Calu3 (cell line): ENCODE data around the gene ESR2. TPM values are rescaled to one million over a fixed set of nuclear protein-coding genes. Genes with fewer than 3 reads are reported as not detected.

Experiments
- BruUV-seq: library from RNA; stranded (reverse); fragments of 400-500 nt; replicated peaks from 2 replicates; lab custom pipeline; 2021; lab: Mats Ljungman, UMichigan
- CTCF ChIA-PET: fragments of 300-600 bp; sonication (Branson Sonifier 250); formaldehyde crosslinking; loops from one replicate; lab custom pipeline; 2022; ENCODE audit warnings: antibody characterized with exemption; lab: Charles Lee
- DNase-seq: peaks from one replicate; pipeline ENCODE4 v3.0.0; 2022
- H3K27ac Mint-ChIP-seq: one replicate; pipeline ENCODE4 v1.8.0; 2022; ENCODE audit warnings: mixed read lengths; ENCODE audit not compliant: unreplicated experiment
- H3K27me3 Mint-ChIP-seq: one replicate; pipeline ENCODE4 v1.8.0; 2022; ENCODE audit warnings: mixed read lengths; ENCODE audit not compliant: unreplicated experiment
- H3K36me3 Mint-ChIP-seq: one replicate; pipeline ENCODE4 v1.8.0; 2022; ENCODE audit warnings: mild to moderate bottlenecking, moderate library complexity, mixed read lengths; ENCODE audit not compliant: insufficient read depth, unreplicated experiment
- H3K4me1 Mint-ChIP-seq: one replicate; pipeline ENCODE4 v1.8.0; 2022; ENCODE audit warnings: mild to moderate bottlenecking, low read depth, mixed read lengths; ENCODE audit not compliant: unreplicated experiment
- H3K4me3 Mint-ChIP-seq: one replicate; pipeline ENCODE4 v1.8.0; 2022; ENCODE audit warnings: mild to moderate bottlenecking, low read depth, moderate library complexity, mixed read lengths; ENCODE audit not compliant: unreplicated experiment
- H3K9me3 Mint-ChIP-seq: one replicate; pipeline ENCODE4 v1.8.0; 2022; ENCODE audit warnings: low read depth, mixed read lengths; ENCODE audit not compliant: unreplicated experiment
- intact Hi-C: fragments of 100-400 bp; cut with micrococcal nuclease; formaldehyde crosslinking; loops from one replicate; pipeline ENCODE4 v1.10.0; 2022; ENCODE audit not compliant: unreplicated experiment
- total RNA-seq: library from RNA; stranded (reverse); gene quantifications from 2 replicates; pipeline ENCODE4 v1.2.3, GENCODE V29; 2022
- TF ChIP-seq, protein P1 (sequence below): fragments of 200-600 bp; IDR thresholded peaks from one replicate; pipeline ENCODE4 v1.8.0; 2022; ENCODE audit warnings: antibody characterized with exemption; ENCODE audit not compliant: unreplicated experiment

ESR2 gene
- total RNA-seq, 1 experiment from 2014 or later = not detected

DNA sequence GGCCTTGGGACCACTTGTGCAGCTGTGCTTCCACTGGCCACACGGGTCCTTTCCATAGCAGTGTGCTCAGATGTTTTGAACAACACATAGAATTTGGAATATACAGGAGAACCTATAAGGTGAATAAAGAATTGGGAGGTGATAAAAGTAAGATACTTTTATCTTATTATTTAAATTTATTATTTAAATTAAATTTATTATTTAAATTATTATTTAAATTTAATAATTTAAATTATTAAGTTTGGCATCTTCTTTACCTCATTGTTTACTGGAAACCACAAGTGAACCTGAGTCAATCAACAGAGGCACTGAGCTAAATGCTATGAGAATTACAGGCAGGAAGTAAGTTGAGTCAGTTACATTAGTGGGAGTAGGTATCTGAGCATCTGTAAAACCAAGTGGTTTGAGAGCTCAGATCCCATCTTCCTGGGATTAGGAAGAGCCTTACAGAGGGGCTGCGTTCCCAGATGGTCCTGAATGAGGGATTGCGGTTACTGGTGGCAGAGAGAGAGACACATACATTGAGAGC is 103.1 kb downstream of the ESR2 start:
- Mint-ChIP-seq H3K27ac (no peak overlapping the region), H3K4me1 (peaks cover 10% of the 10 kb centered on the region), H3K4me3 (no peak overlapping the region), H3K27me3 (no peaks in the 10 kb centered on the region), H3K9me3 (no peaks in the 10 kb centered on the region), H3K36me3 (peaks cover 31% of the 10 kb centered on the region)
- CTCF ChIA-PET = interaction anchor here (0.5 to 1.2 kb wide), 2 partner anchors 10 to 836 kb away, joined by 3 to 4 read pairs; no protein-coding TSS in a partner anchor
- TF ChIP-seq, protein P1, sequence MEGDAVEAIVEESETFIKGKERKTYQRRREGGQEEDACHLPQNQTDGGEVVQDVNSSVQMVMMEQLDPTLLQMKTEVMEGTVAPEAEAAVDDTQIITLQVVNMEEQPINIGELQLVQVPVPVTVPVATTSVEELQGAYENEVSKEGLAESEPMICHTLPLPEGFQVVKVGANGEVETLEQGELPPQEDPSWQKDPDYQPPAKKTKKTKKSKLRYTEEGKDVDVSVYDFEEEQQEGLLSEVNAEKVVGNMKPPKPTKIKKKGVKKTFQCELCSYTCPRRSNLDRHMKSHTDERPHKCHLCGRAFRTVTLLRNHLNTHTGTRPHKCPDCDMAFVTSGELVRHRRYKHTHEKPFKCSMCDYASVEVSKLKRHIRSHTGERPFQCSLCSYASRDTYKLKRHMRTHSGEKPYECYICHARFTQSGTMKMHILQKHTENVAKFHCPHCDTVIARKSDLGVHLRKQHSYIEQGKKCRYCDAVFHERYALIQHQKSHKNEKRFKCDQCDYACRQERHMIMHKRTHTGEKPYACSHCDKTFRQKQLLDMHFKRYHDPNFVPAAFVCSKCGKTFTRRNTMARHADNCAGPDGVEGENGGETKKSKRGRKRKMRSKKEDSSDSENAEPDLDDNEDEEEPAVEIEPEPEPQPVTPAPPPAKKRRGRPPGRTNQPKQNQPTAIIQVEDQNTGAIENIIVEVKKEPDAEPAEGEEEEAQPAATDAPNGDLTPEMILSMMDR = no peak
- DNase-seq = no peak
- no TSS peak for BruUV-seq
- intact Hi-C loops = no loop called here

DNA sequence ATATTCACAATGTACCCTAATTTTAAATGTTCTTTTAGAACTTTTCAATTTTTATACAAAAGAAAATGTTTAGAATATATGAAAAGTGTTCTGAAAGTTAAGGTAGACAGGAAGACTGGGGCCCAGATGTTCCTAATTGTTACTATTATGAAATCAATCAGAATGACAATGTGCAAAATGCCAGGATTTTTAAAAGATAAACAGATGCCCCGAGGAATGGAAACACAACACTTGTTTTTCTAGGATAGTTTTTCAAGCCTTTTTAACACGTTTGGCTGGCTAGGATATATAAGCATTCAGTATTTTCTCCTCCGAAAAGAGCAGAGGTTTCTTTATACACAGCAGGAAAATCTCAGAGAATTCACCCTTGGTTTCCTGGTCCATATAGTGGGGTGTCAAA is 106.8 kb downstream of the ESR2 start:
- no peak overlapping the region for H3K27ac Mint-ChIP-seq
- BruUV-seq = no TSS peak
- no peak overlapping the region for H3K4me3 Mint-ChIP-seq

DNA sequence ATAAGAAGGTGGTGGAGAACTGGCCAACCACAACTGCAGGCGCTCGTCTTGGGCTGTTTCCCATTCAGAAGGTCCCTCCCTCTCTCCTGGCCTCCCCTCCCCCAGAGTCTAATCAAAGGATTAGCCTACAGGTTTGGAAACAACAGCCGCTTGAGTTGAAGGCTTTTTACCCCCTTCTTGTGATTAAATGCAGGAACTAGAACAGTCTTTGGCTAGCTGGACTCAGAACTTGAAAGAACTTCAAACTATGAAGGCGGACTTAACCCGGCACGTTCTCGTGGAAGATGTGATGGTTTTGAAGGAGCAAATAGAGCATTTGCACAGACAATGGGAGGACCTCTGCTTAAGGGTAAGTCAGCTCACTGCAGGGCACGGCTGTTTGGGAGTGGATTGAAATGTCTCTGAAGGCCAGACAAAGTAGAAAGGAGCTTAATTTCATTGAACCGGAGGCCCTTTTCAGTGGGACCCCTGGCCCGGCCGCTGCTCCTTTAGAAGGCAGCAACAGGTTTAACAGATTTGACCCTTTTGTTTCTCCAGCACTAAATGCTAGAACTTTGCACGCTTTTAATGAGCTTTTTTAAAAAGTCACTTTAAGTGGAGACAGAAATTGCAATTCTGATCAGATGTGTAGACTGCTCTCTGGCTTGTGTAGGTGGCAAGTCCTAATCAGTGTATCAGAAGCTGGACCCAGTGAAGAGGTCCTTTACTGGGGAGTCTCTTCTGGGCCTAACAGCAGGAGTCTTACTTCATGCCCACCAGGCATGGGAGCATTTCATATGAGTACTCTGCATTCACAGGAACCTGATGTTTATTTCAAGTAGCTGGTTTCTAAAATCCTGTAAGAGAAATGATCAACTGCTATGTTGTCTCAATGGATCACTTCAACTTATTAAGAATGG is 107.7 kb downstream of the ESR2 start:
- Mint-ChIP-seq H3K4me1 (peaks cover 6% of the 10 kb centered on the region), H3K27me3 (no peaks in the 10 kb centered on the region), H3K9me3 (no peaks in the 10 kb centered on the region), H3K4me3 (no peak overlapping the region), H3K27ac (no peak overlapping the region), H3K36me3 (peaks cover 31% of the 10 kb centered on the region)
- TF ChIP-seq, protein P1 = no peak
- no peak for DNase-seq
- intact Hi-C loops = no loop called here
- no TSS peak for BruUV-seq
- CTCF ChIA-PET = interaction anchor here (0.5 kb wide), 1 partner anchor 215 kb away, joined by 3 read pairs; no protein-coding TSS in a partner anchor

More for the DNA sequence above, 106.8 kb downstream of the ESR2 start:
- H3K9me3 Mint-ChIP-seq = no peaks in the 10 kb centered on the region
- intact Hi-C loops = no loop called here
- CTCF ChIA-PET = no interaction called here
- DNase-seq = no peak
- H3K27me3 Mint-ChIP-seq = no peaks in the 10 kb centered on the region
- peaks cover 10% of the 10 kb centered on the region for H3K4me1 Mint-ChIP-seq
- TF ChIP-seq, protein P1 = no peak
- H3K36me3 Mint-ChIP-seq = peaks cover 31% of the 10 kb centered on the region

DNA sequence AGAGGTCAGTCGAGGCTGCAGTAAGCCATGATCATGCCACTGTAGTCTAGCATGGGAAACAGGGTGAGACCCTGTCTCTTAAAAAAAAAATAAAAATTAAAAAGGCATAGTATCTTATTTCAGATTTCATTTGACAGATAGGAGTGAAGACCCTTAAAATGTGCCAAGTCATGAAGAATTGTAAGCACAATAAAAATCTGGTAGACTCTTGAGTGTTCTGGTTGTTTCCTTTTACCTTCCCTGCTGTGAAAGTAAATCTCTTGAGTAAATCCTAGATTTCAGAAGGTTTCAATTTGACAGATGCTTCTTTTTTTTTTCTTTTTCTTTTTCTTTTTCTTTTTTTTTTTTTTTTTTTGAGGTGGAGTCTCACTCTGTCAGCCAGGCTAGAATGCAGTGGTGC is 109.0 kb downstream of the ESR2 start:
- no peaks in the 10 kb centered on the region for H3K27me3 Mint-ChIP-seq
- CTCF ChIA-PET = no interaction called here
- H3K4me3 Mint-ChIP-seq = no peak overlapping the region
- no peaks in the 10 kb centered on the region for H3K4me1 Mint-ChIP-seq
- DNase-seq = no peak
- TF ChIP-seq, protein P1 = no peak
- intact Hi-C loops = no loop called here
- BruUV-seq = no TSS peak
- no peaks in the 10 kb centered on the region for H3K9me3 Mint-ChIP-seq
- H3K36me3 Mint-ChIP-seq = peaks cover 18% of the 10 kb centered on the region
- no peak overlapping the region for H3K27ac Mint-ChIP-seq
